H1 (cell line): Measurements from ENCODE around the gene MYOCOS. TPM values are rescaled to one million over a fixed set of nuclear protein-coding genes. Genes with fewer than 3 reads are reported as not detected.
"Not testable (repeated sequence)": the region's sequence is repeated elsewhere in the genome, so short reads cannot be mapped to it uniquely, and the experiment has no call there.

Experiments
- CTCF ChIA-PET: fragments of 300-600 bp; sonication (Branson Sonifier 250); formaldehyde crosslinking; loops from one replicate; lab custom pipeline; 2021; ENCODE audit not compliant: partially characterized antibody; lab: Charles Lee
- POLR2A ChIA-PET: fragments of 300-600 bp; sonication (Branson Sonifier 250); formaldehyde crosslinking; loops from one replicate; lab custom pipeline; 2021; ENCODE audit warnings: inconsistent platforms; ENCODE audit not compliant: partially characterized antibody; lab: Charles Lee
- DNase-seq, 2 experiments: peaks; one replicate each; pipeline versions ENCODE4 v3.0.0 to v3.0.0-alpha.2; 2010 to 2022; ENCODE audit warnings: low spot score in 2 of 2, low read depth in 1 of 2, mixed read lengths in 1 of 2
- FAIRE-seq: peaks from 2 replicates; lab custom pipeline; 2011; peaks lifted over from hg19 to GRCh38; lab: Jason Lieb, UNC
- H2AFZ ChIP-seq: 2 replicates; pipeline ENCODE4 v1.8.1; 2012; ENCODE audit warnings: low read length, inconsistent platforms
- H2AK5ac ChIP-seq: 2 replicates; pipeline ENCODE4 v1.6.1; 2013; ENCODE audit warnings: low read depth, low read length
- H2BK120ac ChIP-seq: replicated peaks from 2 replicates; pipeline ENCODE3; 2013; ENCODE audit warnings: low read depth, low read length, inconsistent platforms
- H2BK12ac ChIP-seq: 2 replicates; pipeline ENCODE4 v1.6.1; 2013; ENCODE audit warnings: low read depth, low read length
- H2BK15ac ChIP-seq: 2 replicates; pipeline ENCODE4 v1.6.1; 2013; ENCODE audit warnings: low read length
- H2BK20ac ChIP-seq: 2 replicates; pipeline ENCODE4 v1.6.1; 2013; ENCODE audit warnings: low read length
- H2BK5ac ChIP-seq: 2 replicates; pipeline ENCODE4 v1.6.1; 2013; ENCODE audit warnings: low read depth, low read length
- H3K14ac ChIP-seq: 2 replicates; pipeline ENCODE4 v1.6.1; 2013; ENCODE audit warnings: inconsistent platforms; ENCODE audit not compliant: insufficient read length
- H3K18ac ChIP-seq: 2 replicates; pipeline ENCODE4 v1.6.1; 2013; ENCODE audit warnings: low read length; ENCODE audit errors: extremely low read depth
- H3K23ac ChIP-seq: 2 replicates; pipeline ENCODE4 v1.6.1; 2013; ENCODE audit warnings: inconsistent platforms; ENCODE audit not compliant: insufficient read length
- H3K23me2 ChIP-seq: 2 replicates; pipeline ENCODE4 v1.6.1; 2013; ENCODE audit warnings: low read depth, low read length
- H3K27ac ChIP-seq: 2 replicates; pipeline ENCODE4 v1.6.1; 2011; ENCODE audit warnings: low read depth, low read length, inconsistent platforms
- H3K27me3 ChIP-seq, 4 experiments: replicated peaks in 1 of 4; 1 replicate in 1 of 4; 2 replicates in 3 of 4; pipeline versions ENCODE4 v1.6.1 to v1.8.1; 2011 to 2013; ENCODE audit warnings: low read length in 3 of 4, mild to moderate bottlenecking in 3 of 4, inconsistent platforms in 2 of 4, mixed read lengths in 2 of 4, moderate library complexity in 1 of 4; ENCODE audit not compliant: control insufficient read depth in 3 of 4, insufficient read depth in 3 of 4; ENCODE audit errors: extremely low read depth in 1 of 4
- H3K36me3 ChIP-seq, 4 experiments: 2 replicates each; pipeline versions ENCODE4 v1.6.1 to v1.8.1; 2011 to 2013; ENCODE audit warnings: mild to moderate bottlenecking in 4 of 4, low read length in 3 of 4, moderate library complexity in 2 of 4, control low read depth in 1 of 4, inconsistent platforms in 1 of 4; ENCODE audit not compliant: insufficient read depth in 4 of 4, control insufficient read depth in 2 of 4
- H3K4ac ChIP-seq: replicated peaks from 2 replicates; pipeline ENCODE3; 2013; ENCODE audit warnings: low read length, low read depth, mixed read lengths, inconsistent platforms; ENCODE audit not compliant: insufficient read length
- H3K4me1 ChIP-seq, 4 experiments: replicated peaks in 1 of 4; 1 replicate in 1 of 4; 2 replicates in 3 of 4; pipeline versions ENCODE4 v1.6.1 to v1.8.1; 2011 to 2013; ENCODE audit warnings: low read length in 3 of 4, inconsistent platforms in 2 of 4, mixed read lengths in 1 of 4; ENCODE audit not compliant: insufficient read depth in 4 of 4, control insufficient read depth in 3 of 4
- H3K4me2 ChIP-seq, 2 experiments: 2 replicates each; pipeline versions ENCODE4 v1.6.1 to v1.8.1; 2011 to 2013; ENCODE audit warnings: low read depth in 2 of 2, low read length in 2 of 2, control low read depth in 1 of 2, inconsistent platforms in 1 of 2, mild to moderate bottlenecking in 1 of 2; ENCODE audit not compliant: insufficient read depth in 1 of 2
- H3K4me3 ChIP-seq, 4 experiments: fragments of 200-600, 300-600 bp in 1 of 4; sonication (generic), shearing (Covaris generic), sonication (Bioruptor Twin) in 1 of 4; 2 replicates each; pipeline versions ENCODE4 v1.5.1 to v1.8.1; 2011 to 2016; ENCODE audit warnings: low read length in 4 of 4, low read depth in 3 of 4, control low read depth in 2 of 4, inconsistent platforms in 2 of 4, mild to moderate bottlenecking in 2 of 4, mixed read lengths in 1 of 4, moderate library complexity in 1 of 4; ENCODE audit not compliant: insufficient read depth in 2 of 4; ENCODE audit errors: extremely low read depth in 1 of 4
- H3K56ac ChIP-seq: replicated peaks from 2 replicates; pipeline ENCODE3; 2013; ENCODE audit warnings: low read depth, mild to moderate bottlenecking, mixed read lengths, low read length, inconsistent platforms; ENCODE audit not compliant: insufficient read length
- H3K79me1 ChIP-seq: 2 replicates; pipeline ENCODE4 v1.6.1; 2013; ENCODE audit warnings: low read depth, low read length, control low read depth
- H3K79me2 ChIP-seq, 2 experiments: 2 replicates each; pipeline versions ENCODE4 v1.6.1 to v1.8.1; 2012 to 2013; ENCODE audit warnings: low read length in 2 of 2, mild to moderate bottlenecking in 2 of 2, inconsistent platforms in 1 of 2; ENCODE audit not compliant: insufficient read depth in 2 of 2, control insufficient read depth in 1 of 2
- H3K9ac ChIP-seq, 4 experiments: replicated peaks in 1 of 4; 1 replicate in 1 of 4; 2 replicates in 3 of 4; pipeline versions ENCODE4 v1.6.1 to v1.8.1; 2011 to 2013; ENCODE audit warnings: low read depth in 3 of 4, low read length in 3 of 4, control low read depth in 2 of 4, mild to moderate bottlenecking in 2 of 4, moderate library complexity in 2 of 4, inconsistent platforms in 1 of 4; ENCODE audit errors: extremely low read depth in 1 of 4
- H3K9me3 ChIP-seq, 2 experiments: 2 replicates each; pipeline versions ENCODE4 v1.6.1 to v1.8.1; 2012 to 2013; ENCODE audit warnings: mild to moderate bottlenecking in 2 of 2, moderate library complexity in 2 of 2, control low read depth in 1 of 2, inconsistent platforms in 1 of 2, low read depth in 1 of 2, low read length in 1 of 2, mixed read lengths in 1 of 2; ENCODE audit not compliant: insufficient read depth in 2 of 2
- H4K20me1 ChIP-seq, 2 experiments: replicated peaks in 1 of 2; 2 replicates each; pipeline versions ENCODE3 to v1.8.1; 2011 to 2013; ENCODE audit warnings: inconsistent platforms in 2 of 2, low read length in 2 of 2, mild to moderate bottlenecking in 1 of 2; ENCODE audit not compliant: insufficient read depth in 2 of 2, control insufficient read depth in 1 of 2
- H4K5ac ChIP-seq: 2 replicates; pipeline ENCODE4 v1.6.1; 2013; ENCODE audit warnings: low read length, low read depth, mixed read lengths, inconsistent platforms; ENCODE audit not compliant: insufficient read length
- H4K8ac ChIP-seq: 2 replicates; pipeline ENCODE4 v1.8.0; 2013; ENCODE audit warnings: mild to moderate bottlenecking, moderate library complexity, low read length, inconsistent platforms; ENCODE audit not compliant: insufficient read depth; ENCODE audit errors: extremely low read depth
- H4K91ac ChIP-seq: replicated peaks from 2 replicates; pipeline ENCODE3; 2013; ENCODE audit warnings: low read length, mixed read lengths, inconsistent platforms; ENCODE audit not compliant: insufficient read length
- WGBS, 2 experiments: shearing (Covaris generic) in 1 of 2; methylation state at CpG; one replicate each; pipeline versions ENCODE4 v1.1.6 to v1.1.7; 2013 to 2015; ENCODE audit warnings: low lambda C conversion rate in 2 of 2, mixed read lengths in 2 of 2, inconsistent platforms in 1 of 2, low coverage in 1 of 2, missing lambda C conversion rate in 1 of 2; ENCODE audit not compliant: insufficient replicate concordance in 2 of 2, insufficient coverage in 1 of 2, insufficient read length in 1 of 2; ENCODE audit errors: extremely low coverage in 1 of 2, missing lambda C conversion rate in 1 of 2; 5-methylcytosine and 5-hydroxymethylcytosine counted together
- polyA plus RNA-seq, 7 experiments: library from polyadenylated mRNA; depleted of rRNA in 3 of 7; stranded (reverse) in 5 of 7; unstranded in 2 of 7; fragments of >200 nt in 5 of 7; fragments of 200-250 nt in 2 of 7; gene quantifications; 1 replicate in 5 of 7; 2 replicates in 1 of 7; 4 replicates in 1 of 7; pipeline versions ENCODE4 v1.2.1 to v1.2.3, GENCODE V29; 2011 to 2013; ENCODE audit warnings: missing spikeins in 2 of 7, mixed read lengths in 2 of 7
- total RNA-seq: library from RNA; stranded (reverse); fragmentation: NEBNext Ultra II Directional; extraction: Animal tissue kit (Norgen Biotek cat#: 25700); gene quantifications from 2 replicates; pipeline ENCODE4 v1.2.1, GENCODE V29; 2021

The MYOCOS gene
- total and polyA plus RNA-seq, 2 of the 8 experiments (the other 6 are each of a cell fraction or from before 2014, with no cell fraction given) = not detected

DNA sequence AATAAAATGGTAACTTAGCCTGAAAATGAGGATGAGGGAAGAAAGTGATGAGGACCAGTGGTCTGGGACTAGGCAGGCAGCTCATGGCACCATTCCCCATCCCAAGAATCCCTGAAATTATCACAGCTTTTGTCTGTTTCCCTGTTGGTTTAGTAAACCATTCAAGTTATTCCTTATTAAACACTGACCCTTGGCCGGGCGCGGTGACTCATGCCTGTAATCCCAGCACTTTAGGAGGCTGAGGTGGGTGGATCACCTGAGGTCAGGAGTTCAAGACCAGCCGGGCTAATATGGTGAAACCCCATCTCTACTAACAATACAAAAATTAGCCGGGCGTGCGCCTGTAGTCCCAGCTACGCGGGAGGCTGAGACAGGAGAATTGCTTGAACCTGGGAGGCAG is 34.2 kb downstream of the MYOCOS start:
- H2BK12ac ChIP-seq, H3K4ac ChIP-seq, H2AK5ac ChIP-seq, H3K4me1 ChIP-seq, H4K5ac ChIP-seq, H4K91ac ChIP-seq, H3K23me2 ChIP-seq, H4K20me1 ChIP-seq, H3K14ac ChIP-seq, H2BK120ac ChIP-seq, H3K27ac ChIP-seq, POLR2A ChIA-PET, H3K79me1 ChIP-seq, H3K4me2 ChIP-seq, H4K8ac ChIP-seq, H3K9me3 ChIP-seq, H3K18ac ChIP-seq, FAIRE-seq, H3K79me2 ChIP-seq, H2AFZ ChIP-seq, H3K9ac ChIP-seq, H3K56ac ChIP-seq, H2BK20ac ChIP-seq, H3K23ac ChIP-seq, H3K4me3 ChIP-seq, H3K27me3 ChIP-seq, DNase-seq, H2BK15ac ChIP-seq, H2BK5ac ChIP-seq, H3K36me3 ChIP-seq: not testable (repeated sequence)
- CTCF ChIA-PET = interaction anchor here (0.7 to 9.7 kb wide), 17 partner anchors 11 to 1919 kb away, joined by 3 to 143 read pairs (median 3); partner anchors contain the start of gene FMO4
- 94% methylated on average over 9 of the region's 9 CpGs; no CpG with 5 or more reads in 1 of the 2 experiments for WGBS, 2 experiments
